HG03460 (cell line): ENCODE measurements around the gene BBS9.

Experiments used
- ATAC-seq: cut with Tn5 transposase; IDR thresholded peaks from one replicate; pipeline ENCODE4 v1.9.1; 2021; ENCODE audit not compliant: unreplicated experiment

Gene BBS9

GRCh38 chr7:33118383-33118782 is 11.0 kb upstream of the BBS9 start:
- ATAC-seq, result no peak

- ATAC-seq, result no peak
Measured at GRCh38 chr7:33127085-33127484, 2.3 kb upstream of the BBS9 start.

GRCh38 chr7:33128631-33128989 is 754 bp upstream of the BBS9 start:
- no peak for ATAC-seq

- ATAC-seq, result peak; percentile 6
Measured at GRCh38 chr7:33129806-33130153, 416 bp downstream of the BBS9 start.

GRCh38 chr7:33130184-33130583 is 820 bp downstream of the BBS9 start:
- ATAC-seq, result no peak

- no peak for ATAC-seq
Measured at GRCh38 chr7:33137103-33137502, 7.7 kb downstream of the BBS9 start.

- ATAC-seq, result no peak
Measured at GRCh38 chr7:33142585-33142984, 13.2 kb downstream of the BBS9 start.

- no peak for ATAC-seq
Measured at GRCh38 chr7:33143996-33144718, 14.8 kb downstream of the BBS9 start.

- ATAC-seq, result no peak
Measured at GRCh38 chr7:33145156-33145555, 15.8 kb downstream of the BBS9 start.

- no peak for ATAC-seq
Measured at GRCh38 chr7:33152087-33152486, 22.7 kb downstream of the BBS9 start.

- no peak for ATAC-seq
Measured at GRCh38 chr7:33155811-33156210, 26.4 kb downstream of the BBS9 start.

- ATAC-seq, result no peak
Measured at GRCh38 chr7:33156441-33156840, 27.1 kb downstream of the BBS9 start.

- no peak for ATAC-seq
Measured at GRCh38 chr7:33157311-33157710, 27.9 kb downstream of the BBS9 start.

- ATAC-seq, result no peak
Measured at GRCh38 chr7:33157781-33158180, 28.4 kb downstream of the BBS9 start.

- no peak for ATAC-seq
Measured at GRCh38 chr7:33177876-33178275, 48.5 kb downstream of the BBS9 start.

GRCh38 chr7:33179519-33179918 is 50.2 kb downstream of the BBS9 start:
- ATAC-seq, result no peak

GRCh38 chr7:33183504-33183903 is 54.1 kb downstream of the BBS9 start:
- ATAC-seq, result no peak

- no peak for ATAC-seq
Measured at GRCh38 chr7:33184828-33185227, 55.5 kb downstream of the BBS9 start.

- peak; percentile 65 for ATAC-seq
Measured at GRCh38 chr7:33185786-33186185, 56.4 kb downstream of the BBS9 start.

GRCh38 chr7:33186192-33186591 is 56.8 kb downstream of the BBS9 start:
- ATAC-seq, result no peak

GRCh38 chr7:33190688-33191304 is 61.4 kb downstream of the BBS9 start:
- ATAC-seq, result no peak

GRCh38 chr7:33191340-33191739 is 62.0 kb downstream of the BBS9 start:
- peak; percentile 73 for ATAC-seq

- no peak for ATAC-seq
Measured at GRCh38 chr7:33192695-33193291, 63.4 kb downstream of the BBS9 start.
